GM12873 (cell line): Measurements from ENCODE around the gene TRAPPC3L.

ENCODE experiments used
- TF ChIP-seq, protein P1 (sequence below): IDR thresholded peaks from 2 replicates; pipeline ENCODE4 v1.5.1; 2012; ENCODE audit warnings: low read depth, mild to moderate bottlenecking, moderate library complexity, low read length, control low read depth; ENCODE audit not compliant: insufficient read depth; ENCODE audit errors: missing control alignments

Gene TRAPPC3L

DNA sequence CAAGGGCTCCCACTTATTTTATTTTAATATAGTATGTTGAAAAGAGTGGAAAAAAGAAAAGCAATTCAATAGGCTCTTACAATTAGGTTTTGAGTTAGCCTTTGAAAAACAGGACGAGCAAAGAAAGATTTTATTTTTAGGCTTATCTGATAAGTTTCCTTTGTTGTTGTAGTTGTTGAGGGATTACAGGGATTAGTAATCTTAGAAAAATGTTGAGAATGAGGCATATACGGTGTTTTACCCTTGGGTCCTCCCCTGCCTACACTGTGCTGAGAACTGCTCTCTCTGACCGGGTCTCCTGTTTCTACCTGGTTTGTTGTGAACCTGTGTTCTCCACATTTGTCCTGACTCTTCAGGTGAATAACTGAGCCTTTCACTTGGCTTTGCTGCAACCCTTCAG is 16.7 kb downstream of the TRAPPC3L start:
- TF ChIP-seq, protein P1, sequence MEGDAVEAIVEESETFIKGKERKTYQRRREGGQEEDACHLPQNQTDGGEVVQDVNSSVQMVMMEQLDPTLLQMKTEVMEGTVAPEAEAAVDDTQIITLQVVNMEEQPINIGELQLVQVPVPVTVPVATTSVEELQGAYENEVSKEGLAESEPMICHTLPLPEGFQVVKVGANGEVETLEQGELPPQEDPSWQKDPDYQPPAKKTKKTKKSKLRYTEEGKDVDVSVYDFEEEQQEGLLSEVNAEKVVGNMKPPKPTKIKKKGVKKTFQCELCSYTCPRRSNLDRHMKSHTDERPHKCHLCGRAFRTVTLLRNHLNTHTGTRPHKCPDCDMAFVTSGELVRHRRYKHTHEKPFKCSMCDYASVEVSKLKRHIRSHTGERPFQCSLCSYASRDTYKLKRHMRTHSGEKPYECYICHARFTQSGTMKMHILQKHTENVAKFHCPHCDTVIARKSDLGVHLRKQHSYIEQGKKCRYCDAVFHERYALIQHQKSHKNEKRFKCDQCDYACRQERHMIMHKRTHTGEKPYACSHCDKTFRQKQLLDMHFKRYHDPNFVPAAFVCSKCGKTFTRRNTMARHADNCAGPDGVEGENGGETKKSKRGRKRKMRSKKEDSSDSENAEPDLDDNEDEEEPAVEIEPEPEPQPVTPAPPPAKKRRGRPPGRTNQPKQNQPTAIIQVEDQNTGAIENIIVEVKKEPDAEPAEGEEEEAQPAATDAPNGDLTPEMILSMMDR = no peak

GRCh38 chr6:116528133-116528532 is 17.4 kb downstream of the TRAPPC3L start:
- TF ChIP-seq, protein P1 = no peak

DNA sequence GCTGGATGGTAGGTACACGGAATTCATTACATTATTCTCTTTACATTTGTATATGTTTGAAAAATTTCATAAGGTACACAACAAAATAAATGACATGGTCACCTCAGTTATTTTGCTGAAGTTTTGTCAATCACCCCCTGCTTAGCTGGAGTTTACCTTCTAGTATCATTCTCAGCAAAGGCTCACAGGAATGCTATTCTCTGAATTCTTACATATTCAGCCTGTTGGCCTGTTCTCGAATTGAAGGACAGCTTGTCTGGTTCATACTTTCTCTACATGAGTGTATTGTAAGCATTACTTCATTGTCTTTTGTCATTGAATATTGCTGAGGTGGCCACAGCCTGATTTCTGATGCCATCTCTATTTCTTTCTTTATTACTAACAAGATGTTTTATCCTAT is 21.2 kb downstream of the TRAPPC3L start:
- TF ChIP-seq, protein P1 = no peak

DNA sequence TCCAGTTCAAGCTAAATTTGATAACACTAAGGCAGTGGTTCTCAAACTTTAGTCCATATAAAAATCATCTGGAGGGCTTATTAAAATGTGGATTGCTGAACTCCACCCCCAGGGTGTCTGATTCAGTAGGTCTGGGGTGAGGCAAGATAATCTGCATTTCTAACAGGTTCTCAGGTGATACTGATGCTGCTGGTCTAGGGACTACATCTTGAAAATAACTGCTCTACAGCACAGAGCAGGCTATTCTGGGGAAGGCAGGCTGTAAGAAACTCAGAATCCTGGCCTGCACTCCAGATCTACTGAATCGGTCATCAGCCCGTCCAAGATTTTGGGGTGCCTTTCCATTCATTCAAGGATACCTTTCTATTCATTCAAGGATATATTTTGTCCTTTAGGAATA is 22.6 kb downstream of the TRAPPC3L start:
- TF ChIP-seq, protein P1 = no peak

- TF ChIP-seq, protein P1 = no peak
Measured at GRCh38 chr6:116518621-116519368, 26.7 kb downstream of the TRAPPC3L start.

DNA sequence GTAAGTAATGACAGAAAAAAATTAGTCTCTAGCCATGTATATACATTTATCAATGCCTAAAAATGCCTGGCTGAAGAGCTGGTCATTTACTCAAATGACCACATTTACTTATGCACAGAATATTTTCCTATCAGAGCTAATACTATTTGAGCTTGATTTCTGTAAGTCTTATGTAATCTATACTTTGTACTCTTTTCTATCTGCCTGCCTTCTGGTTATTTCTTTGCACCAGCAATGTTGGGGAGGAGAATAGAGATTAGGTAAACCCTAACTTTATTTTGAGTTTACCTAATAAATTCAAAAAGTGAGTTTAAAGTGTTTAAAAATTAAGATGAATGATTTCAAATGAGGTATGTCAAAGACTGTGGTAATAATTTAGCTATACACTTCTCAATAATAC is 30.3 kb downstream of the TRAPPC3L start:
- TF ChIP-seq, protein P1 = no peak

- TF ChIP-seq, protein P1 = no peak
Measured at GRCh38 chr6:116514111-116514510, 31.4 kb downstream of the TRAPPC3L start.
